Kidney (tissue), 14 donors: Measurements from ENCODE around the gene PIK3R3. TPM values are rescaled to one million over a fixed set of nuclear protein-coding genes. Genes with fewer than 3 reads are reported as not detected.

ENCODE experiments used
- DNase-seq, 5 donors: peaks; one replicate each; pipeline ENCODE4 v3.0.0-alpha.2; 2013 to 2020
- FAIRE-seq: peaks from 2 replicates; lab custom pipeline; 2012; peaks lifted over from hg19 to GRCh38; lab: Jason Lieb, UNC
- H3K27ac ChIP-seq, 2 donors: one replicate each; pipeline ENCODE4 v1.7.0; 2013; ENCODE audit warnings: low read depth in 2 of 2, low read length in 2 of 2, inconsistent platforms in 1 of 2
- H3K27me3 ChIP-seq: one replicate; pipeline ENCODE4 v1.7.1; 2013; ENCODE audit warnings: low read length, inconsistent platforms; ENCODE audit not compliant: control insufficient read depth, insufficient read depth
- H3K36me3 ChIP-seq, 3 donors: one replicate each; pipeline versions ENCODE4 v1.7.0 to v1.7.1; 2013; ENCODE audit warnings: low read length in 3 of 3, control low read depth in 1 of 3, inconsistent platforms in 1 of 3; ENCODE audit not compliant: insufficient read depth in 3 of 3, control insufficient read depth in 2 of 3
- H3K4me1 ChIP-seq, 3 donors: one replicate each; pipeline versions ENCODE4 v1.7.0 to v1.7.1; 2013; ENCODE audit warnings: low read length in 3 of 3, inconsistent platforms in 1 of 3, low read depth in 1 of 3; ENCODE audit not compliant: control insufficient read depth in 2 of 3, insufficient read depth in 2 of 3
- H3K4me3 ChIP-seq, 3 donors: one replicate each; pipeline versions ENCODE4 v1.7.0 to v1.8.1; 2013; ENCODE audit warnings: low read length in 3 of 3, control low read depth in 1 of 3, inconsistent platforms in 1 of 3
- H3K9ac ChIP-seq, 3 donors: one replicate each; pipeline versions ENCODE4 v1.7.0 to v1.7.1; 2013; ENCODE audit warnings: low read length in 3 of 3, control low read depth in 1 of 3, inconsistent platforms in 1 of 3
- H3K9me3 ChIP-seq, 3 donors: one replicate each; pipeline versions ENCODE4 v1.7.0 to v1.7.1; 2013; ENCODE audit warnings: low read length in 3 of 3, control low read depth in 1 of 3, inconsistent platforms in 1 of 3; ENCODE audit not compliant: control insufficient read depth in 2 of 3, insufficient read depth in 1 of 3
- intact Hi-C: fragments of 100-400 bp; cut with DNase I; formaldehyde crosslinking; loops from one replicate; pipeline ENCODE4 v1.11.1; 2022
- polyA plus RNA-seq: library from polyadenylated mRNA; stranded (reverse); fragments of 350-450 nt; fragmentation: Illumina TruSeq; extraction: RNeasy Lipid Tissue Mini Kit (QIAGEN cat#74804); gene quantifications from one replicate; pipeline ENCODE4 v1.2.3, GENCODE V29; 2014; ENCODE audit warnings: low read depth, low replicate concordance; ENCODE audit not compliant: insufficient read depth
- total RNA-seq: library from RNA; stranded (reverse); fragmentation: NEBNext Ultra II Directional; extraction: Animal tissue kit (Norgen Biotek cat#: 25700); gene quantifications from one replicate; pipeline ENCODE4 v1.2.1, GENCODE V29; 2021
- TF ChIP-seq, protein P1 (sequence below): IDR thresholded peaks from 3 replicates; pipeline ENCODE4 v1.5.1; 2012; ENCODE audit warnings: mild to moderate bottlenecking, moderate library complexity, borderline replicate concordance; ENCODE audit not compliant: insufficient read depth; ENCODE audit errors: extremely low read depth
- donor health status: control.
- donor health status: control.
- donor health status: control.
- donor health status: control.
- donor health status: control.
- donor health status: DM: yes; HTN: yes; CAD: no.
- donor health status: Normal renal cell carcinoma (clear cell type).

Gene PIK3R3
- total and polyA plus RNA-seq, 2 donors from 2014 or later = 9.7 to 44.2 TPM

- Histone ChIP-seq H3K9ac (no peak overlapping the region), H3K27ac (no peak overlapping the region), H3K27me3 (no peaks in the 10 kb centered on the region), H3K36me3 (no peaks in the 10 kb centered on the region), H3K4me1 (peaks cover 4 to 8% (median 7%) of the 10 kb centered on the region in 3 donors), H3K9me3 (no peaks in the 10 kb centered on the region), H3K4me3 (no peak overlapping the region)
- no peak for FAIRE-seq
- TF ChIP-seq, protein P1, sequence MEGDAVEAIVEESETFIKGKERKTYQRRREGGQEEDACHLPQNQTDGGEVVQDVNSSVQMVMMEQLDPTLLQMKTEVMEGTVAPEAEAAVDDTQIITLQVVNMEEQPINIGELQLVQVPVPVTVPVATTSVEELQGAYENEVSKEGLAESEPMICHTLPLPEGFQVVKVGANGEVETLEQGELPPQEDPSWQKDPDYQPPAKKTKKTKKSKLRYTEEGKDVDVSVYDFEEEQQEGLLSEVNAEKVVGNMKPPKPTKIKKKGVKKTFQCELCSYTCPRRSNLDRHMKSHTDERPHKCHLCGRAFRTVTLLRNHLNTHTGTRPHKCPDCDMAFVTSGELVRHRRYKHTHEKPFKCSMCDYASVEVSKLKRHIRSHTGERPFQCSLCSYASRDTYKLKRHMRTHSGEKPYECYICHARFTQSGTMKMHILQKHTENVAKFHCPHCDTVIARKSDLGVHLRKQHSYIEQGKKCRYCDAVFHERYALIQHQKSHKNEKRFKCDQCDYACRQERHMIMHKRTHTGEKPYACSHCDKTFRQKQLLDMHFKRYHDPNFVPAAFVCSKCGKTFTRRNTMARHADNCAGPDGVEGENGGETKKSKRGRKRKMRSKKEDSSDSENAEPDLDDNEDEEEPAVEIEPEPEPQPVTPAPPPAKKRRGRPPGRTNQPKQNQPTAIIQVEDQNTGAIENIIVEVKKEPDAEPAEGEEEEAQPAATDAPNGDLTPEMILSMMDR = no peak
- intact Hi-C loops = no loop called here
- DNase-seq = no peak
Observed at GRCh38 chr1:46136711-46137110, 4.3 kb upstream of the PIK3R3 start.

- H3K27ac ChIP-seq = peak overlapping the region in 1 of 2 donors; percentile 44
- H3K36me3 ChIP-seq = no peaks in the 10 kb centered on the region
- H3K27me3 ChIP-seq = no peaks in the 10 kb centered on the region
- DNase-seq (peak in 1 of 5 donors; percentile 3), FAIRE-seq (no peak)
- TF ChIP-seq, protein P1 = no peak
- H3K9me3 ChIP-seq = no peaks in the 10 kb centered on the region
- intact Hi-C loops = no loop called here
- no peak overlapping the region for H3K4me3 ChIP-seq
- H3K4me1 ChIP-seq = peaks cover 4 to 8% (median 7%) of the 10 kb centered on the region in 3 donors
- no peak overlapping the region for H3K9ac ChIP-seq
Observed at GRCh38 chr1:46134660-46135331, 2.4 kb upstream of the PIK3R3 start.

DNA sequence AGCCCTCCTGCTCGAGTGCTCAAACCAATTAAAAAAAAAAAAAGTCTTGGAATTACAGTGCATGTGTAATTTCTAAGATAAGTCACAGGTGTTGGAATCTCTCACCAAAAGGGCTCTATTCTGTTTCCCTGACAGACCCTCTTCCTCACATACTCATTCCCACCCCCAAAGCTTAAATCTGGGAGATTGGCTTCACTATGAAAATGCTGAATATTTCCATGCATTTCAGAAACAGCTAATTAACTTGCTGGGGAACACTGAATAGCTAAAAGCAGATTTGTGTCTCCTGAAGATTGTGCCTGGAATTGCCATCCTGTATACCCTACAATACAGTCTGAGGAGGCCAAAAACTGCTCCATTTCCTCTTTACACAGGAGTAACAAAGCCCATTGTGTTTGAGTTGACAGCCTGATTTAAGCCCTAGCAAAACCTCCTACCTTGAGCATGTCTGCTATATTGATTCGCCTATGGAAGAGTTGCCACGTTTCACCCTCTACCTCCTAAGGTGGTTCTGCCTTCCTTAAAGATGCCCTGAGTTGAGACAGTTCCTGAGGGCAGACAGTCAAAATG is 1.4 kb upstream of the PIK3R3 start:
- H3K9me3 ChIP-seq = no peaks in the 10 kb centered on the region
- FAIRE-seq (no peak), DNase-seq (peak in 2 of 5 donors; percentile 5 to 12)
- peak overlapping the region; percentile 52 to 78 (median 61) for H3K9ac ChIP-seq
- no peaks in the 10 kb centered on the region for H3K27me3 ChIP-seq
- no peaks in the 10 kb centered on the region for H3K36me3 ChIP-seq
- TF ChIP-seq, protein P1 = no peak
- H3K4me1 ChIP-seq = peaks cover 4 to 8% (median 7%) of the 10 kb centered on the region in 3 donors
- intact Hi-C loops = no loop called here
- peak overlapping the region; percentile 53 to 91 (median 75) for H3K4me3 ChIP-seq
- H3K27ac ChIP-seq = peak overlapping the region; percentile 85 to 92
